Eye (tissue), 1 donor: ENCODE data around the gene LNP1.
A peak's percentile ranks its signal among the peaks of the same experiment; 100 is the strongest.
"Not testable (repeated sequence)": the region's sequence is repeated elsewhere in the genome, so short reads cannot be mapped to it uniquely, and the experiment has no call there.

Experiments
- DNase-seq: peaks from one replicate; pipeline ENCODE4 v3.0.0-alpha.2; 2015

The LNP1 gene, protein sequence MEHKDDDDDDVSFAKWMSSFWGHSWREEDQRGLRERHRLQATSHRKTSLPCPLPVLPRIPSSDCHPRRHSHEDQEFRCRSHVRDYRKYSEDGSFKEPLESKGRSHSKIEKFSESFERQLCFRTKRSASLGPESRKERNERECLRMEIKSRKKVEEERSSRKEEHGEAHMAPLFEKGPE

DNA sequence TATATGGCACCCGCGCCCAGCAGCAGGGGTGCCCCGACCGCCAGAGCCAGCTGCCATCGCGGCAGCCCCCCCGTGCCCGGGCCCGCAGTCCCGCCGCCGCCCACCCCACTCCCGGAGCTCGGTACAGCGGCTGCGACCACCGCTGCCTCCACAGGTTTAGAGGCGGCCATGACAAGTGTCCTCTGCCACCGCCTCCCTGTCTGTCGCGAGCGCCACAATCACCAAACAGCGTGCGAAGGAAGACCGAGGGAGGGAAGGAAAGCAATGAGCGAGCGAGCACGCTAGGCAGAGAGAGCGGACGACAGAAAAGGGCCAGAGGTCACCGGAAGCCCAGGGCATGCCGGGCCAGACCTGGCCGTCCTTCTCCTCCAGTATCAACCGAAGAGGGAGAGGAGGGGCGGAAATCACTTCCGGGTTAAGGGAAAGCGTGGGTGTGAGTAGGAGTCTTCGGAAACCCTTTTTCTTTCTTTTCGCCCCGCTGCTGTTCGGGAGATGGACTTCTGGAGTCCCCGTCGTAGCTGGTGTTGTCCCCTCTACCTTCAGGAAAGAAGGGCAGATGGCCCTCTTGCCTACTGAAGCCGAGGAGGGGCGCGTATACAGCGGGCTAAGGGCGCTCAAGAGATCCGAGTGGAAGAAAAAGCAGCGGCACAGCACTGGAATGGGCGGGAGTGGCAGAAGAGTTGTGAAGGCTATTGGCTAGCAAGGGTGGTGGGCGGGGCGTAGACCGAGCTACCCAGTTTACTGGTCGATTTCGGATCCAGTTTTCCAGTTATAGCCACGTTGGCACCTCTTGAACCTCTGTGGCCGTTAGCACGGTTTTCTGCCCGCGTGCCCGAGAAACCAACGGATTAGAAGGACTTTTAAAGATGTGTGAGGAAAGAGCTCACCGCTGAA, at the start of gene LNP1, which contains the start of gene TOMM70:
Gene LNP1, plus strand, starts transcription at position 760 of the 894 bp plus-strand sequence. CDS start 28,191 bp downstream, outside the sequence.
Gene TOMM70, minus strand, starts transcription at position 310 of the 894 bp plus-strand sequence. Its CDS starts 140 bp downstream, at position 170.
- DNase-seq: peak; percentile 99

DNA sequence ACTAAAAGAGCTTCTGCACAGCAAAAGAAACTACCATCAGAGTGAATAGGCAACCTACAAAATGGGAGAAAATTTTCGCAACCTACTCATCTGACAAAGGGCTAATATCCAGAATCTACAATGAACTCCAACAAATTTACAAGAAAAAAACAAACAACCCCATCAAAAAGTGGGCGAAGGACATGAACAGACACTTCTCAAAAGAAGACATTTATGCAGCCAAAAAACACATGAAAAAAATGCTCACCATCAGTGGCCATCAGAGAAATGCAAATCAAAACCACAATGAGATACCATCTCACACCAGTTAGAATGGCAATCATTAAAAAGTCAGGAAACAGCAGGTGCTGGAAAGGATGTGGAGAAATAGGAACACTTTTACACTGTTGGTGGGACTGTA, 49.6 kb upstream of the LNP1 start:
- not testable (repeated sequence) for DNase-seq

DNA sequence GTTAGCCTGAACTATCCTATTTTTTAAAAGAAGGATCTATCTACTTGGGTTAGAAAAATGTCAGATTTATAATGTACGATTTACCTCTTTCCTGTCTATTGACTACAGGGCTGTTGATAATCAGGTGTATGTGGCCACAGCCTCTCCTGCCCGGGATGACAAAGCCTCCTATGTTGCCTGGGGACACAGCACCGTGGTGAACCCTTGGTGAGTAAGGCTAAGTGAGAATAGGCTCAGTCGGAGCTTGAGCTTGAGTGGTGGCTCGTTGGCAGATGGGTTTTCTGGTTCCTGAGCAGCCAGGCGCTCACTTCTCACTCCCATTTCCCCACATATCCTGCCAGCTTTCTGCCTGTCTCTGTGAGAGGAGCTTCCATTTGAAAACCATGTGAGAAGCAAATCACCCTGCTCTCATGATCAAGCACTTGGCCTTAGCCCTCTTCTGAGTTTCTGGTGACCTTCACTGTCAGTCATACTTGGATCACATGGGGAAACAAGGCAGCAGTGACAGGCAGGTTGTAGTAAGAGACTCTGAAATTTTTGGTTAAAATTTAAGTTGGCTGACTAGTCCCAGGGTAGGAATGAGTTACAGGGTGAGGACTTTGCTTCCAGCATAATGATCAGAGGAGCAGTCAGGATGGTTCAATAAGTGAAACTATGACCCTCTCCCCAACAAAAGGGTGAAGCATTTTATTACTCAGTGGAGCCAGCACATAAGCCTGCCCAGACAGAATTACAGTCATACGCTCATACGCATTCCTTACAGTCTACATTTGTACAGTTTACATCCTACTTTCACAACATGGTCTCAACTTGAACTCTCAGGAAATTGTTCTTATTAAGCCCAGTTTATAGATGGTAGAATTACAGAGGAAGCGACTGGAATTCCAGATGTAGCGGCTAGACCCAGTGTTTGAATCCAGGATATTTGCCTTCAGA, 48.8 kb upstream of the LNP1 start:
- DNase-seq: no peak

DNA sequence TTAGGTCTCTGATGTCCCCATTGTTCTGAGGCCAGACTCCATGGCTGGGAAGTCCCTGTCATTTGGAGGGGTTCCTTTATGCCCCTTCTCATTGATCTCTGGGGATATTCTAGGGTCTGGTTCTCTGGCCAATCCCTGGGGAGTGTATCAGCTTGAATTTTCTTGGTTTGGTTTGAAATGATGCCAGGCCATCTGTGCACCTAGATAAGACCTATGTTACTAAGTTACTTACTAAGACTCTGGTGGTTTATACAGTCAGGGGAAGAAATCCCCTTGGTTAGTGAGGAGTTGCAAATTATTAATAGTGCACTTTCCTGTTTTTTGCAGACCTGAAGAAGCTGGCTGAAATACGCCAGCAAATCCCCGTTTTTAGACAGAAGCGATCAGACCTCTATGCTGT, 46.5 kb upstream of the LNP1 start:
- no peak for DNase-seq

DNA sequence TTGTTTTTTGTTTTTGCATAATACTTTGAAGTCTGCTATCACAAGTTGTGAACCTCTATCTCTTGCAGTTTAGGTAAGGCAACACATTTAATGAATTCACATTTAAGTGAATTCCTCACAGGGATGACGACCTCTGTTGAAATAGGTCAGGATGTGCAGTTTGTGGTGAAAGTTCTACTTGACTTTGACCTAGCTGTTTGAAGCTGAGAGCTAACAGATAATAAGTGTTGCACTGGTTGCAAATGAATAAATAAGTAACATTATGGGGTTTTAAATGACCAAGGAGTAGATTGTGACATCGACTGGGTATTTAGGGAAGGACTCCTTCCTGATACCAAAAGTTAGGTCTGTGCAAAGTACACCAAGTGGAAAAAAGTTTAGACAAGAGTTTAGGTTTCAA, 42.9 kb upstream of the LNP1 start:
- DNase-seq: no peak

DNA sequence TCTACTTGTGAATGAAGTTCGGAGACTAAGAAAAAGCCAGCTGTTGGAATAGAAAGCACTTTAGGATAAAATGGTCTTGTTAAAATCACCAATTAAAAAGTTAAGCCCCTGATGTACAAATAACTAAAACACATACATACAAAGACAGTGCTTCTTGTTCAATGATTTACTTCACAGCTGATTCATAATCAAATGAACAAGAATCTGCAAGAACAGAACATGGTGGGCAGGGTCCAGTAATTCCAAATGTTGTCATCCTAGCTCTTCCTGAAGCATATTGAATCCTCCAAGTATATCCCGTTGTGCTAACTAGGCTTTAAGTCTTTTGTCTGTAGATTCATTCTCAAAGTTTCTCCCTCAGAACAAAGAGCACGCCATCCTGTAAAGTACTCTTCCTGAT, 42.3 kb upstream of the LNP1 start:
- no peak for DNase-seq

DNA sequence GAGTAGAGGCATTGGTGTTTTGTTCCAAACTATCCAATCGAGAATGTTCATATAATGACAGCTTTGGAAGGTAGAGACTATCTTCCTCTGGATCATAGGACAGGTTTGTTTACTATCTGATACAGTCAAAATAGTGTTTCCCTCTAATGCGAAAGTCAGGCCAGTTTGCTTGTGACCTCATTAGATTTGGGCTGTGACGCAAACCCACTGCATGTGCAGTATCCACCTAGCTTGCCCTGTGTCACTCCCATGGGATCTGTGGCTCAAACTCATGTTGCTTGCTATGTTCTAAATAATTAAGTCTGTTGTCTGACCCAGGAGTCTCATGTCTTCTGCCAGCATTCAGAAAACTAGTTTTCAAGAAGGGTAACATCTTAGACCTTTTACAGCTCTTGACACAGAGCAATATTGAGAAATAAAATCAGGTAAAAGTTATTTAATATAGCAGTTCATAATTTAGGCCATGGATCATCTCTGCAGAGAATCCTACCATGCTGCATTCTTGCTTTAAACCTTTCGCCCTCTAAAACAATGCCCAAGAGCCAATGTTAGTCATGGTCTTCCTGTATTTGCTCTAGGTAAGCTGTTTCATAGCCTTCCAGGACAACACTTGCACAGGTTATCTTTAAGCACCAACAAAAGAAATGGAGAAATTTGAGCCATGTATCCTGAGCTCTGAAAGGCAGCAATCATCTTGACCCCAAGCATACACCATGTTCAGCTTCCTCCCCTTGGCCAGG, 40.4 kb upstream of the LNP1 start:
- DNase-seq: no peak

DNA sequence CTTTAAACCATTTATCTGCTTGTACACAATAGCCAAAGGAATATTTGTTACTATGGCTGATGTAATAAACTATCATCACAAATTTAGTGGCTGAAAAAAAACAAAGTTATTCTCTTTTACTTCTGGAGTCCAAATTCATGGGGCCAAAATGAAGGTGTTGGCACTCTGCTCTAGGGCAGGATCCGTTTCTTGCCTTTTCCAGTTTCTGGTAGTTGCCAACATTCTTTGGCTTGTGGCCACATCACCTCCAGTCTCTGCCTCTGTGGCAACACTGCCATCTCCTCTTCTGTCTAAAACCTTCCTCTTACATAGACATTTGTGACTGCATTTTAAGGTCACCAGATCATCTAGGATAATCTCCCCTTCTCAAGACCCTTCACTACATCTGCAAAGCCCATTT, 39.4 kb upstream of the LNP1 start:
- DNase-seq: no peak

DNA sequence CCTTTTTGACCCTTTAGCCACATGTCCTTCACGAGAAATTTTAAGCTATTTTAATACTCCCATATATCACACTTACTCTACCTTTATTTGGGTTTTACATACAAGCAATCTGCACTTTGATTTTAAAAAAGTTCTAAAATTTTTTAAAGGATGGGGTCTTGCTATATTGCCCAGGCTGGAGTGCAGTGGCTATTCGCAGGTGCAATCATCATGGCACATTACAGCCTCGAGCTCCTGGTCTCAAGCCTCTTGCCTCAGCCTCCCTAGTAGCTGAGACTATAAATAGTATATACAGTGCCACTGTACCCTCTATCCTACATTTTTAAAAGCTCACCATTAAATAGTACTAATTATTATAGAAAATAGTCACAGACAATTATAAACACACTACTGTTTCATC, 36.9 kb upstream of the LNP1 start:
- no peak for DNase-seq

DNA sequence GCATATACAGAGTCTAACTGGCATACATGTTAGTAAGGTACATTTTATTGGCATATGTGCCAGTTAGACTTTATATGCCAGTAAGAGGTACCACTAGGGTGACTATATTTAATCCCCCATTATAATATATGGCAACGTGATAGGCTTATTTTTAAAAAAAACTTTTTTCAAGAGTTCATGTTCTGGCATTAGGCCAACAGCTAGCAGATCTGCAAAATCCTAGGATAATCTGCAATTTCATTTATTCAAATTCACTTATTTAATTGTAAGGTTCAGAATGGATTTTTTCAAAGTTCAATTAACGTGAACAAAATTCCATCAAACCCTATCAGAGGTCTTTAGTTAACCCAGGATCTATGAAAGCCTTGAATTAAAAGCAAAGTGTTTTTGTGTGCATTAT, 34.9 kb upstream of the LNP1 start:
- DNase-seq: no peak

DNA sequence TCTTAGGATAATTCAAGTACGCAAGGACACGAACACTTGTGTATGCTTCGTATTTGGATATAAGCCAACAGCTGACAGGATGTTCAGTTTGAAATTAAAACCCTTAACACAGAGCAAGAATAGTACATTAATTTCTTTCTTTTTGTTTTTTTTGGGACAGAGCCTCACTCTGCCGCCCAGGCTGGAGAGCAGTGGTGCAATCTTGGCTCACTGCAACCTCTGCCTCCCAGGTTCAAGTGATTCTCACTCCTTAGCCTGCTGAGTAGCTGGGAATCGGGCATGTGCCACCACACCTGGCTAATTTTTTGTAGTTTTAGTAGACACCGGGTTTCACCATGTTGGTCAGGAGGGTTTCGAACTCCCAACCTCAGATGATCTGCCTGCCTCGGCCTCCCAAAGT, 32.9 kb upstream of the LNP1 start:
- DNase-seq: no peak

DNA sequence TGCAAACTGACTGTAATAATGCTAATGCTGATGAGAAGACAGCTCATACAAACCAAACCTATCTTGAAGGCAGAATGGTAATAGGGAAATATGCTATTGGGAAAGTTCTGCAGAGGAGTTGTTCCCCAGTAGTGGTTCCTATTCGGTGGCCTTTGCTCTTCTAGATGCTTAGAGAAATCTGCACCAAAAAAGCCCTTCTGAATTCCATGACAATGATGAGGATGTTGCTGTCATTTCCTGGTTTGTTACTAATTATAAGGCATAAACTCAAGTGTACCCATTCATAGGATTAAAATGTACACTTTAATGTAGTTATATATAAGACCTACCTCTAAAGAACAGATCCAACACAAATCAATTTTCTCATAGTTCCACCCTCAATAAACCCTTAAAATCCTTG, 30.6 kb upstream of the LNP1 start:
- DNase-seq: no peak

DNA sequence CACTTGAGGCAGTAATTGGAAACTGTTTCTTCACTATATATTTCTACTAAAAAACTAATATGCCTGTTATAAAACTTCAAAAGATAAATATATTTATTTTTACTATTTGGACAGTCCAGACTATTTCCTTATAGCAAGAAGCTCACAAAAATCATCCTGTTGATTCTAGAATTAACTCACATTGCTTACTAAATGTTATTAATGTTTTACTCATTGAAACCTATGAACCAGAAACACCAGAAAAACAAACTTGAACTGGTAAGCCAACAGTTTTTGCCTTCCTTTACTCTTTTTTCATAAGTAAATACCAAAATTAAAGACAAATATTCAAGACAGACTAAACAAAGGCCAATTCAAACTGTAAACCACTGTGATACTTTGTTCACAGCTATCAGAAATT, 26.8 kb upstream of the LNP1 start:
- no peak for DNase-seq

DNA sequence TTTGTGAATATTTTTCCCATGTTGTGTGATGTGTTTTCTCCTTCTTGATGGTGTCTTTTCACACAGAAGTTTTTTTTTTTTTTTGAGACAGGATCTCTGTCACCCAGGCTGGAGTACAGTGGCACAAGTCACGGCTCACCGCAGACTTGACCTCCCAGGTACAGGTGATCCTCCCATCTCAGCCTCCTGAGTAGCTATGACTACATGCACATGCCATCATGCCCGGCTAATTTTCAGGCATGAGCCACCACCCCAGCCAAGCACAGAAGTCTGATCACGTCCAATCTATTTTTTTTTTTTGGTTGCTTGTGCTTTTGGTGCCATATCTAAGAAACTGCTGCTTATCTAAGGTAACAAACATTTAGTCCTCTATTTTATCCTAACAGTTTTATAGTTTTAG, 25.0 kb upstream of the LNP1 start:
- no peak for DNase-seq

DNA sequence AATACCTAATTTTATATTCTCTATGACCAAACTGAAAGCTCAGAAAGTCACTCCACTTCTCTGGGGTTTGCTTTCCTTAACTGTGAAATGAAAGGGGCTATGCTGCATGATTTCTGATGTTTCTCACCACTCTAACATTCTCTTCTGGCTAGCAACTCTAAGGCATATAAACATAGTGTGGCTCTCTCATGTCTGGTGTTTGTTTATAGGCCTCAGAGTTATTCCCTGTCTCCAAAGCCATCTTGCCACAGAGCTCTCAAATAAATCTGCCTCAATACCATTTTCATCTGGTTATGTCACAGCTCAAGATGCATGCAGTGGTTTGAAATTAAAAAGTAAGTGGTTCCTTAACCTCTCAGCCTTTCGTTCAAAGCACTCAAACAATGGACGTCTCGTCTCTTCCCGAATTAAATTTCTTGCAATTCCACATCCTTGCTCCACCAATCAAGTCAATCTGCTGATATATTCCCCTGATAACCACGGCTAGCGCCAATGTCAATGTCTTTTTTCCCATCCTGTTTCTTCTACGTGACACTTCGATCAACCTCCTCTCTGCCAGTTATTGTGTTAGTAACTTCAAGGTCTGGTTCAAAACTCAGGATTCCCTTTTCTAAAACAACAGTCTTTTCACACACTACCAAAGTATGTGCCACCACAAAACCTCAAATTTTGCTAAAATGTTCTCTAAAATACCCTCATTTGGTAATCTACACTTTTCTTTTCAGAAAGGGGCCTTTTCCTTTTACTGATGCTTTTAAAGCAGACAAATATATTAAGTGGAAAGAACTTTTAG, 16.4 kb upstream of the LNP1 start:
- no peak for DNase-seq

DNA sequence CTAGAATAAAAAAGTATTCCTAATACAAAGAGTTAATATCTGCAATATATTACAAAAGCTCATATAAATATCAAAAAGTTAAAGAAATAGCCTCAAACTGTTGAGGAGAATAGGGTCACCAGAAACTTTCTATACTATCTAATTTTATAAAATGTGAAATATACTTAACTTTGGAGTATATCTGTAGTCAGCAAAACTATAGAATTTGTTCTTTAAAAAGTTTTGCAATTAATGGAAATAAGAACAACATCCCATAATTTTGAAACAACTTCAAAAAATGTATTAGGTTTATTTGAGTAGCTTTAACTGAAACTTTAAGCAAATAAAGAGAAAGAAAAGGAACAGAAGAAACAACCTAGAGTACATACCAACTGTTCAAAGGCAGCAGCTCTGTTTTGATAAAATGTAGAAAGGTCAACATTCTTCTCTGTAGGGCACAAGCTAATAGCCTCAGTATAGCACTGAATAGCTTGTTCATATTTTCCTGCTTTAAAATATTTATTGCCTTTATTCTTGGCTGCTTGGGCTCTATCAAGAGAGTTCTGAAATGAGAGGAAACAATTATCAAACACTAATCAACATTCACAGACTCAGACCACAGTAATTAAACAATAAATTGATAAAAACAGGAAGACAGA, 14.8 kb upstream of the LNP1 start:
- no peak for DNase-seq

DNA sequence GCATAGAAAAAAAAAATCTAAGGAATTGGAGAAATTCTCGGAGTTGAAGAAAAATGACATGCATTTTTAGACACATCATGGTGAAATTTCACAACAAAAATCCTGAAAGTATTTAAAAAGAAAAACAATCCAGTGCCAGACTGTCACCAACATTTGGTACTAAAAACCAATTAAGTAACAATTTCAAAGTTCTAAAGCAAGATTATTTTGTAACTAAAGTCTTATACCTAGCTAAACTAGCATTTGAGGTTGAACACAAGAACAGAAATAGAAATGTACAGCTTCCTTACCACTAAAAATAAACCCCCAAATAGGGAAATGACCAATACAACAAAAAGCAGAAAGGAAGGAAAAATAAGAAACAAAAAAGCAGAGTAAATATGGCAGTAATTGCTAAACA, 12.3 kb upstream of the LNP1 start:
- DNase-seq: no peak

DNA sequence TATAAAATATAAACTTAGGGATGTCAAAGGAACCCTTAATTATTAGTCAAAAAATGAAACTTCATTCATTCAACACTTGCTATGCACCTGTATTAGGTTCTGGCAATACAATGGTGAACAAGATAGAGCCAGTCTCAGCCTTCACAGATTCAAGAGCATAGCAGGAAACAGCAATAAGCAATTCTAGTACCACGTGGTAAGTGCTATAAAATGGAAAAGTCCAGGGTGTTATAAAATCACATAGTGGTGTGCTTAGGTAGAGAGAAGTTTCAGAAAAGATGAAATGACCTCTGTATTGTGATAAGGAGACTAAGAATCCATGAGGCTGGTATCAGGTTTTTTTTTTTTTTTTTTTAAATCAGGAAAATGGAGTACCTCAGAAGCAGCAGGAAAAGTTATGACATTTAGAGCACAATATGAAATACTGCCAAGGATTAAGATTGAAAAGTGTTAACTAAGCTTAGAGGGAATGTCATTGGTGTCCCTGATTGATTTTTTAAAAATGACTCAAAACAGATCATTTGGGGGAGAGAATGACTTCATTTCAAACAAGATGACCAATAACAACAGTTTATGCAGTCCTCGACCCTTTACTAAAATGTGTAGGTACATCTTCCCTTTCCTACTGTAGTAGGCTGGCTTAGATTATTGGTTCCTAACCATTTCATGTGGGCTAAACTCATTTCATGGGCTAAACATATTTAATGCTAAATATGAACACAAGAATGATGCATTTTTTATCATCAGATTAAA, 5.5 kb upstream of the LNP1 start:
- no peak for DNase-seq

DNA sequence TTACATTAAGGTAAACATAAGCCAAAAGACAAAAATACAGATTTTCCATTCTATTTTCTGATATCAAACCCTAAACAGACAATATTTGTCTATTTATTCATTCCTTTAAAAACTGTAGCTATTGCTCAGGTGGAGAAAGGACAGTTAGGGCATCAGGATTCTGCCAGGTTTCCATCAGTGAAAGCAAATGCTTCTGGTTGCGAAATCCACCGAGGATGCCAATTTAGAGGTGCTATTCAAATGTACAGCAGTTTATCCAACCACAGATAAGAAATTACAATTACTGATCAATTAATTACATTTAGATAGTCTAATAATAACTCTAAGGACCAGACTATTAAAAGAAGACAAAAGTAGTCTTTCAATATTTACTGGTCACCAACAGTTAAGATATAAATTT, 4.4 kb upstream of the LNP1 start:
- no peak for DNase-seq

DNA sequence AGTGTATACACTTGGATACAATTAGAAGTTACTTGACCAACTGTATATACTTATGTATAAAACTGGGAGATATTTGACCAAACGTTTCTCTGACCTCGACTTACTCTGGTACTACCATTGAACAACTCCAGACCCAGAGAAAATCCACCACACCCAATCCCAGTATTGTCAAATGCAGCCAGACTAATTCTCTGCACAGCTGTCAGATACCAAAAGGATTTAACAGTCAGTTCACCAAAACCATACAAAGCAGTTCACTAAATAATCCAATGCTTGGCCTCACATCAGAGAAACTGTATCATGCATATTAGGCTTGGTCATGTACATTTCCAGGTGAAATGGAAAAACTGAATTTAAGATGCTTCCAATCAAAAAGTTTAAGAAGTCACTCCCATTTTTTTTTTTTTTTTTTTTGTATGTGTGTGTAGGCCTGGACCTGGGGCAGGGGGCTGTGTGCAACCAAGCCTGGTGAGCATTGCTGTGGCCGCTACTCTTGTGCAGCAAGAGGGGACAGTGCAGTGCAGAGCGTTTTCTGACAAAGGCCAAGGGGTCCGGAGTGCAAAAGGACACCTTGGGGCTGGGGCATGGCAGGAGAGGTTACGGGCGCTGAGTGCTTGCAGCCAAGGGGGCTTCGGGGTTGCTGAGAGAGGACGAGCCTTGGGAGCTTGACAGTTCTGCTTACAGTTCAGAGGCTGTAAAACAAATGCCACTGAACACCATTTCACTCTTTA, 1.8 kb upstream of the LNP1 start:
- no peak for DNase-seq
